BLaER1 (cell line): ENCODE data around the gene TARBP1.
"Not testable (repeated sequence)": the region's sequence is repeated elsewhere in the genome, so short reads cannot be mapped to it uniquely, and the experiment has no call there.

ENCODE experiments used
- H3K27ac ChIP-seq: shearing (Covaris generic); formaldehyde crosslinking; 2 replicates; pipeline ENCODE4 v1.8.1; 2022
- H3K27me3 ChIP-seq: shearing (Covaris generic); formaldehyde crosslinking; 2 replicates; pipeline ENCODE4 v1.8.1; 2022
- H3K36me3 ChIP-seq: shearing (Covaris generic); formaldehyde crosslinking; 2 replicates; pipeline ENCODE4 v1.8.1; 2022
- H3K4me1 ChIP-seq: shearing (Covaris generic); formaldehyde crosslinking; 2 replicates; pipeline ENCODE4 v1.8.1; 2022
- H3K4me2 ChIP-seq: shearing (Covaris generic); formaldehyde crosslinking; 2 replicates; pipeline ENCODE4 v1.8.1; 2022
- H3K4me3 ChIP-seq: shearing (Covaris generic); formaldehyde crosslinking; 2 replicates; pipeline ENCODE4 v1.8.1; 2022
- H3K9ac ChIP-seq: shearing (Covaris generic); formaldehyde crosslinking; 2 replicates; pipeline ENCODE4 v1.8.1; 2022
- H3K9me3 ChIP-seq: shearing (Covaris generic); formaldehyde crosslinking; 2 replicates; pipeline ENCODE4 v1.8.1; 2022
- H4K20me1 ChIP-seq: shearing (Covaris generic); formaldehyde crosslinking; 2 replicates; pipeline ENCODE4 v1.8.1; 2022
- Cebpa-rat ChIP-seq: shearing (Covaris generic); IDR thresholded peaks from 2 replicates; pipeline ENCODE4 v1.8.1; 2022

Gene TARBP1

DNA sequence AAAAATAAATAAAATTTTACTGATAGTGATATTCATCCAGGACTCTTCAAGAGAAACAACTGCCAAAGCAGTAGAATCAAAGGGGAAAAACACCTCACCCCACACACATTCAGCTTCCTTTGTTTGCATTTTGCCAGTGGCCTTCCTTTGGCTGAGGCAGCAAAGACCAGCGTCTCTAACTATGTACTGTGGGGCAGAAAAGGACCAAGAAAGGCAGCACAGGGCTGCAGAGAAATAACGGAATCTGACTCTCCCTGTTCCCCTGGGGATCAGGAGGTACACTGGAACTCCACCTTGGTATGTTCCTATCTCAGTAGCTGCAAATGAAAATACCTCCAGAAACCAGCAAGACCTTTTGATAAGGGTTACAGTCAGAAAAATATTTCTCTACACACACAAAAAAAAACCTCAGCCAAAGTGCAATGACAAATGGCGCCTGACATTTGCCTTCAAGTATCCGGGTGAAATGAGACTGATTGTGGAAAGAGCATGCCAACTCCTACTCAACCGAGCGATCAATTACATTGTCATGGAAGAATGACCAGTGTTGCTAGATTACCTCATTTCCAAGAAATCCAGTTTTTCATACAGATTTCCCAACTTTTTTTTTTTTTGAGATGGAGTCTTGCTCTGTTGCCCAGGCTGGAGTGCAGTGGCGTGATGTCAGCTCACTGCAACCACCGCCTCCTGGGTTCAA is 50.9 kb downstream of the TARBP1 start:
- H3K27ac ChIP-seq: no peak overlapping the region
- H3K27me3 ChIP-seq: no peaks in the 10 kb centered on the region
- H3K4me2 ChIP-seq: no peak overlapping the region
- no peaks in the 10 kb centered on the region for H3K9me3 ChIP-seq
- peaks cover 96% of the 10 kb centered on the region for H3K36me3 ChIP-seq
- no peak overlapping the region for H3K4me3 ChIP-seq
- TF ChIP-seq Cebpa-rat: no peak
- H3K4me1 ChIP-seq: no peaks in the 10 kb centered on the region
- H3K9ac ChIP-seq: no peak overlapping the region
- H4K20me1 ChIP-seq: 0 out of 2 replicates have a peak, but pooled peaks cover 9% of the 10 kb centered on the region

DNA sequence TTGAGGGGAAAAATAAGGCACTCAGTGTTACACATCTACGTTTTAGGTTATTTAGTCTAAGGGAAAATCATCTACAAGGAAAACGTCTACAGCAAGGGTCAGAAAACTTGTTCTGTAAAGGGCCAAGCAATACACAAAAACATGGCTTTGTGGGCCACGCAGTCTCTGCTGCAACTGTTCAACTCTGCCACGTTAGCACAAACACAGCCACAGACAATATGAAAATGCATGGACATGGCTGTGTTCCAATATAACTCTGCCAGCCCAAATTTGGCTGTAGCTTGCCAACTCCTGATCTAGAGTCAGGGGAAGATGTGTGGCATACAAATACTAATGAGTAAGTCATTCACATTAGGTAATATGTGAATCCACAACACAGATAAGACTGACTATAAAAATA is 65.0 kb downstream of the TARBP1 start:
- H3K27me3 ChIP-seq: no peaks in the 10 kb centered on the region
- H3K9ac ChIP-seq: no peak overlapping the region
- no peaks in the 10 kb centered on the region for H3K4me1 ChIP-seq
- peaks cover 95% of the 10 kb centered on the region for H3K36me3 ChIP-seq
- TF ChIP-seq Cebpa-rat: no peak
- no peak overlapping the region for H3K27ac ChIP-seq
- H3K4me2 ChIP-seq: no peak overlapping the region
- no peaks in the 10 kb centered on the region; the same call in 1 of the 2 replicates for H4K20me1 ChIP-seq
- H3K9me3 ChIP-seq: no peaks in the 10 kb centered on the region
- H3K4me3 ChIP-seq: no peak overlapping the region

DNA sequence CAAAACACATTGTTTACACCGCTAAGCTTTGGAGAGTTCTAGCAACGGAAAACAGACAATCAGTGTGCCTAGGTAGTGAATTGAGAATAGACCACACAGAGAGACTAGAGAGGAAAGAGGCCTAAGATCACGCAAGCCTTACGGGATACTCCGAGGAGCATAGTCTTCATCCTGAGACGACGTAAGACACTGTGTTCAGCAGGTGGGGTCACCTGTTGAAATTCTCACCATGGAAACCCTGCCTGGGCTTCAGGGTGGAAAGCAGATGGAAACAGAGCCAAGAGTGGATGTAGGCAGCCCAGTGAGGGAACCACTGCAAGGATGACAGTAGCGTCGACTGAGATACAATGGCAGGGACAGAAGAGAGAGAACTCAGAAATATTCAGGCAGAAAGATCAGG is 65.5 kb downstream of the TARBP1 start:
- no peak overlapping the region for H3K27ac ChIP-seq
- TF ChIP-seq Cebpa-rat: no peak
- no peaks in the 10 kb centered on the region; the same call in 1 of the 2 replicates for H4K20me1 ChIP-seq
- no peak overlapping the region for H3K4me3 ChIP-seq
- H3K9me3 ChIP-seq: no peaks in the 10 kb centered on the region
- H3K9ac ChIP-seq: no peak overlapping the region
- H3K36me3 ChIP-seq: peaks cover 96% of the 10 kb centered on the region
- no peak overlapping the region for H3K4me2 ChIP-seq
- H3K4me1 ChIP-seq: no peaks in the 10 kb centered on the region
- no peaks in the 10 kb centered on the region for H3K27me3 ChIP-seq

DNA sequence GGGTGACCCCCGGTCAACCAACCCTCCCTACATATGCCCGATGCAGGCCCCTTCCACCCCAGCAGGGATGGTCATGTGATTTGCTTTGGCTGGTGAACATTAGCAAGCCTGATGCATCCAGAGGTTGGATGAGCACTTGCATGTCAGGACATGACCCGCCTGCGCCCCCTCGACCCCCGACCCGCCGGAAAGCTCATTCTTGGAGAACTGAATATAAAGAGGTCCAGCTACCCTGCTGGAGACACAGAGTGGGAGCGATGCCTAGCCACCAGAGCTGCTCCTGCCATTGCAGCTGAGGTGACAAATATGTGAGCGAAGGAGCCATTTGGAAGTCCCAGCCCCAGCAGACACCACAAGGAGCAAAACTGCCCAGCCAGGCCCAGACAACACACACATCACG is 66.1 kb downstream of the TARBP1 start:
- Histone ChIP-seq H3K9ac (no peak overlapping the region), H3K36me3 (peaks cover 99% of the 10 kb centered on the region), H3K27me3 (no peaks in the 10 kb centered on the region), H3K9me3 (no peaks in the 10 kb centered on the region), H3K4me2 (no peak overlapping the region), H3K4me1 (no peaks in the 10 kb centered on the region), H3K27ac (no peak overlapping the region), H3K4me3 (no peak overlapping the region), H4K20me1 (no peaks in the 10 kb centered on the region; the same call in 1 of the 2 replicates)
- TF ChIP-seq Cebpa-rat: no peak

DNA sequence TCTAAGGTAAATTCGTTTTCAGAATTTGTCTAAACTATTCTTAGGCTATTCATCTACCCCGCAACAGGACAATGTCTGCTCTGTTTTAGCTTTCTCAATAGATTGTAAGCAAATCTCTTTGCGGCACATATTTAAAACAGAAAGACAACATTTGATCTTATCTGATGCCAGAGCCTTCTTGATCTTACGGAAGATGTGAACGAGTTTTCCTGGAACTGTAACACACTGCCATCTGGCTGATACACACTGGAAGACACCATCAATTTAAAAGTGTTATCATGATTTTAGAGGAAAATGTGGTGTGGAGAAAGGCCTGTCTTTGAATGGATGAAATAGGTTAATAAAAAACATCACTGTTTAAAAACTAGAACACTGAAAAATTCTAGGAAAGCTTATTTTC is 69.7 kb downstream of the TARBP1 start:
- Histone ChIP-seq H3K4me1 (no peaks in the 10 kb centered on the region), H3K9me3 (no peaks in the 10 kb centered on the region), H3K4me2 (no peak overlapping the region), H3K4me3 (no peak overlapping the region), H3K36me3 (peaks cover 99% of the 10 kb centered on the region), H3K27me3 (no peaks in the 10 kb centered on the region), H4K20me1 (no peaks in the 10 kb centered on the region), H3K9ac (no peak overlapping the region), H3K27ac (no peak overlapping the region)
- TF ChIP-seq Cebpa-rat: no peak

DNA sequence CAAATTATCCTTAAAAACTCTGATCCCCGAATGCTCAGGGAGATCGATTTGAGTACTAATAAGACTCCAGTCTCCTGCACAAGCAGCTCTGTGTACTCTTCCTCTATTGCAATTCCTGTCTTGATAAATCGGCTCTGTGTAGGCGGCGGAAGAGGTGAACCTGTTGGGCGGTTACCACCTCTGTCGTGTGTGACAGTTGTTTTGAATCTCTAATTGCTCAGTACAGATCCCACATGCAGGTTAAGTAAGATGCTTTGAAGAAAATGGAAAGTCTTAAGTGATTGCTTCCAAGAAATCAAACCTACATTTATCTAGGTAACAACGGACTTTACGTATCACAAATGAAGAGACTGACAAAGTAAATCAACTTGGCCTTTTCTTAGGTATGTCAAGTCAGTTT is 70.2 kb downstream of the TARBP1 start:
- Histone ChIP-seq H3K9me3 (no peaks in the 10 kb centered on the region), H3K27me3 (no peaks in the 10 kb centered on the region), H3K4me1 (no peaks in the 10 kb centered on the region), H4K20me1 (no peaks in the 10 kb centered on the region), H3K4me3 (no peak overlapping the region), H3K9ac (no peak overlapping the region), H3K4me2 (no peak overlapping the region), H3K36me3 (peaks cover 99% of the 10 kb centered on the region), H3K27ac (no peak overlapping the region)
- no peak for TF ChIP-seq Cebpa-rat

DNA sequence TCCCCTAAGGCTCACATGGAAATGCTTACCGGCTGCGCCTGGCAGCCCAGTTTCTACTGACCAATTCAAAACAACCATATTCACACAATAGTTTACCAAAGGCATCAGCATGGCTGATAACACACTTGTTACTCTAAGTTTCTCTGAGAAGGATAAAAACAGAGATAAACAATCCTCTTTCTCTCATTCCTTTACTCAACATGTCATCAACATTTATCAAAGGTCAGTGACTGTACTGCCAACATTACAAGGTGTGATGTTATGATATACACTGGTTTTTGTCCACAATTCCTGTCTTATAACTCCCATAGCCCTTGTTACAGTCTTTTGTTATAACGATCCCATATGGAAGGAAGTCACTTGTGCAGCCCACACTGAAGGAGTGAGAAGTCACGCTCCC is 72.1 kb downstream of the TARBP1 start:
- TF ChIP-seq Cebpa-rat: no peak
- no peak overlapping the region for H3K27ac ChIP-seq

DNA sequence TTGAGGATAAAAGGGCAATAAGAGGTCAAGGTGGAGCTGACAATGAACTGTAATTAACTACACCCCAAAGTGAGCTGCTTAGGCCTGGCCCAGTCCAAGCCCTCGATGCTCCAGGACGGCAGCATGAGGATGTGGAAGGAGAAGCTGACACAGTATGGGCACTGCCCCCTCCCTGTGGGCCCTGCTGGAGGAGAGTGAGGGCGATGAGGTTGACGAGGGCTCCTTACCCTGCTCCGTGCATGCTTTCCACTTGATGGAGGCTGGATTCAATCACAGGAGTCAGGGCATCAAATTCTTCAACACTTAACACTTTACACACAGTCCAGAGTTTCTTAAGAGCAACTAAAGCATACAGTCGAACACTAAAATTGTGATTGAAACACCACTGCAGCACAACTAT is 73.3 kb downstream of the TARBP1 start:
- no peaks in the 10 kb centered on the region for H3K4me1 ChIP-seq
- H3K4me3 ChIP-seq: no peak overlapping the region
- H3K27ac ChIP-seq: no peak overlapping the region
- no peak overlapping the region for H3K4me2 ChIP-seq
- peaks cover 96% of the 10 kb centered on the region for H3K36me3 ChIP-seq
- no peaks in the 10 kb centered on the region for H3K27me3 ChIP-seq
- H3K9me3 ChIP-seq: no peaks in the 10 kb centered on the region
- no peak overlapping the region for H3K9ac ChIP-seq
- no peaks in the 10 kb centered on the region for H4K20me1 ChIP-seq
- no peak for TF ChIP-seq Cebpa-rat

More for the DNA sequence above, 72.1 kb downstream of the TARBP1 start:
- Histone ChIP-seq H3K9ac (no peak overlapping the region), H3K4me2 (no peak overlapping the region), H3K27me3 (no peaks in the 10 kb centered on the region), H3K4me3 (no peak overlapping the region), H3K4me1 (no peaks in the 10 kb centered on the region), H3K36me3 (peaks cover 97% of the 10 kb centered on the region), H3K9me3 (no peaks in the 10 kb centered on the region), H4K20me1 (no peaks in the 10 kb centered on the region)

DNA sequence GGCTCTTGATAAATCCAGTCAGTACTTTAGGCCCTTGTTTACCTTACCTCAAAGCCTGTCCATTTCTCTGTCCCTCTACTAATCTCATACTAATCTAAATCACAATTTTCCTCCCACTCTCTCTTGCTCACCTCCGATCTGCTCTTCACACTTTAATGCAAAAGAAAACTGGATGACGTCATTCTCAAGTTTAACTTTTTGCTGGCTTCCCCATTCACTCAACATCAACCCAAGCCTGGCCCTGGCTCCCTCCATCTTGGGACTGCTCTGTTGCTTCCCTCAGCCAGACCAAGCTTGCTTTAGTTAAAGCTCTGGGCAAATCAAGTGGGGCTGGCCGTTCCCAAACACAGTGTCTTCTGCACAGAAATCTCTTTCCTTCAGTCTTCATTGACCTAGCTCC is 76.0 kb downstream of the TARBP1 start:
- no peaks in the 10 kb centered on the region for H3K9me3 ChIP-seq
- no peak for TF ChIP-seq Cebpa-rat
- H3K27me3 ChIP-seq: no peaks in the 10 kb centered on the region
- no peak overlapping the region for H3K4me2 ChIP-seq
- peaks cover 8% of the 10 kb centered on the region; the same call in 1 of the 2 replicates for H3K4me1 ChIP-seq
- peaks cover 73% of the 10 kb centered on the region for H3K36me3 ChIP-seq
- no peak overlapping the region for H3K9ac ChIP-seq
- H3K27ac ChIP-seq: no peak overlapping the region
- H4K20me1 ChIP-seq: no peaks in the 10 kb centered on the region
- no peak overlapping the region for H3K4me3 ChIP-seq

DNA sequence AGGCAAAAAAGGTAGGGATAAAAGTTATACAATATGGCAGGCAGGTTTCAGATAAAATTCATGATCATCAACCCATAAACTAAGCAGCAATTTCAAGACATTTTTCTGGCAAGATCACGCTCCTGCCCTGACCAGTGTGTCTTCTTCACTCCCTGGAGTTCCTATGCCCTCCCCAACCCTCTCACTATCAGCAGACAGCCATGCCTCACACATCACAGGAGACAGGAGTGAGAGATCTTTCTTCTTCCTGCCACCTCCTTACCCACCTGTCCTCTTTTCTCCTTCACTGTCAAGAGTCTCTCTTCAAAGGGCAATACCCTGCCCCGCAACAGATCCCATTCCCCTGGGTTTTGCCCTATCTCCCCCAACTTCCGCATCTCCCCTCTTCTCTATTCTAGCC is 77.3 kb downstream of the TARBP1 start:
- no peaks in the 10 kb centered on the region for H3K27me3 ChIP-seq
- no peak overlapping the region for H3K4me2 ChIP-seq
- TF ChIP-seq Cebpa-rat: no peak
- H4K20me1 ChIP-seq: no peaks in the 10 kb centered on the region
- no peaks in the 10 kb centered on the region for H3K9me3 ChIP-seq
- peaks cover 8% of the 10 kb centered on the region; the same call in 1 of the 2 replicates for H3K4me1 ChIP-seq
- no peak overlapping the region for H3K27ac ChIP-seq
- no peak overlapping the region for H3K4me3 ChIP-seq
- H3K36me3 ChIP-seq: peaks cover 63% of the 10 kb centered on the region
- H3K9ac ChIP-seq: no peak overlapping the region

DNA sequence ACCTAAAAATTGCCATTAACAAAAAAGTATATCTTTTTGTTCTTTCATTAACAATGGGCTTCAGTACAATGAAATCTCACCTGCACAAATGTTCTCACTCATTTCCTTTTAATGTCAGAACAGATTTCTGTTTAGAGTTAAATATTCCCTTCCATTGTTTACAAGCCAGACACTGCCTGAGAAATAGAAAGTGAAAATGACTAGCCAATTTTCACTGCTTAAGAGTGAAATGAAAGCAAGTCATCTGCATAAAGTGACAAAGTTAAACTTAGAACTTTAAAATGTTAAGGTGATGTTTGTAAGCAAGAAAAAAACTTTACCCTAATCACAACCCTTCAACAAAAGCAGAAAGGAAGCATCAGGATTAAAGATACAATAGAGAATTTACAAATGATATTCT is 78.2 kb downstream of the TARBP1 start:
- H3K4me2 ChIP-seq: no peak overlapping the region; the same call in 1 of the 2 replicates
- no peak overlapping the region for H3K9ac ChIP-seq
- no peak overlapping the region for H3K27ac ChIP-seq
- no peak for TF ChIP-seq Cebpa-rat
- no peaks in the 10 kb centered on the region for H3K27me3 ChIP-seq
- no peaks in the 10 kb centered on the region for H3K9me3 ChIP-seq
- H3K4me3 ChIP-seq: no peak overlapping the region
- peaks cover 8% of the 10 kb centered on the region; the same call in 1 of the 2 replicates for H3K4me1 ChIP-seq
- peaks cover 63% of the 10 kb centered on the region for H3K36me3 ChIP-seq
- H4K20me1 ChIP-seq: no peaks in the 10 kb centered on the region

DNA sequence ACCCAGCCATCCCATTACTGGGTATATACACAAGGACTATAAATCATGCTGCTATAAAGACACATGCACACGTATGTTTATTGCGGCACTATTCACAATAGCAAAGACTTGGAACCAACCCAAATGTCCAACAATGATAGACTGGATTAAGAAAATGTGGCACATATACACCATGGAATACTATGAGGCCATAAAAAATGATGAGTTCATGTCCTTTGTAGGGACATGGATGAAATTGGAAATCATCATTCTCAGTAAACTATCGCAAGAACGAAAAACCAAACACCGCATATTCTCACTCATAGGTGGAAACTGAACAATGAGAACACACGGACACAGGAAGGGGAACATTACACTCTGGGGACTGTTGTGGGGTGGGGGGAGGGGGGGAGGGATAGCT is 79.5 kb downstream of the TARBP1 start:
- not testable (repeated sequence) for H3K27ac ChIP-seq, H3K4me2 ChIP-seq, H4K20me1 ChIP-seq, H3K27me3 ChIP-seq, H3K9ac ChIP-seq, H3K4me1 ChIP-seq, H3K4me3 ChIP-seq, H3K9me3 ChIP-seq
- H3K36me3 ChIP-seq: peaks cover 63% of the 10 kb centered on the region
